Prostate gland (tissue), 2 donors: ENCODE results near the gene DYSF. TPM values are rescaled to one million over a fixed set of nuclear protein-coding genes. Genes with fewer than 3 reads are reported as not detected.

Experiments used
- DNase-seq: peaks from one replicate; pipeline ENCODE4 v3.0.0-alpha.2; 2019; ENCODE audit warnings: low spot score
- H3K27ac ChIP-seq, 2 donors: fragments of 200-600 bp; sonication (generic); 2 replicates each; pipeline ENCODE4 v1.5.1; 2017 to 2019
- H3K27me3 ChIP-seq: fragments of 200-600 bp; sonication (generic); replicated peaks from 2 replicates; pipeline ENCODE4 v1.5.1; 2019; ENCODE audit not compliant: insufficient read depth
- H3K36me3 ChIP-seq, 2 donors: fragments of 200-600 bp; sonication (generic); 1 replicate in 1 of 2; 2 replicates in 1 of 2; pipeline versions ENCODE4 v1.5.1 to v1.8.1; 2017 to 2019
- H3K4me1 ChIP-seq: fragments of 200-600 bp; sonication (generic); replicated peaks from 2 replicates; pipeline ENCODE4 v1.5.1; 2019
- H3K4me3 ChIP-seq, 2 donors: fragments of 200-600 bp; sonication (generic); 2 replicates each; pipeline ENCODE4 v1.5.1; 2017 to 2019
- H3K9me3 ChIP-seq: fragments of 200-600 bp; sonication (generic); 2 replicates; pipeline ENCODE4 v1.5.1; 2017
- POLR2A ChIP-seq: fragments of 450-650 bp; IDR thresholded peaks from one replicate; pipeline ENCODE4 v1.6.1; 2016; ENCODE audit warnings: antibody characterized with exemption, mild to moderate bottlenecking
- POLR2AphosphoS5 ChIP-seq: sonication (generic); formaldehyde crosslinking; IDR thresholded peaks from one replicate; pipeline ENCODE4 v1.6.1; 2017; ENCODE audit warnings: antibody characterized with exemption
- WGBS: methylation state at CpG from one replicate; pipeline ENCODE4 v1.1.5; 2018; 5-methylcytosine and 5-hydroxymethylcytosine counted together
- intact Hi-C: fragments of 100-400 bp; cut with DNase I; formaldehyde crosslinking; loops from one replicate; pipeline ENCODE4 v1.14.2; 2022
- total RNA-seq, 2 donors: library from RNA; depleted of rRNA; stranded (reverse); fragments of >200 nt; gene quantifications; one replicate each; pipeline ENCODE4 v1.1.0, GENCODE V29; 2016
- TF ChIP-seq, protein P1 (sequence below), 4 experiments: fragments of 200-600 bp in 2 of 4; fragments of 450-650 bp in 2 of 4; sonication (generic) in 2 of 4; IDR thresholded peaks; 1 replicate in 3 of 4; 2 replicates in 1 of 4; pipeline ENCODE4 v1.5.1; 2016 to 2019; ENCODE audit warnings: antibody characterized with exemption in 4 of 4, mild to moderate bottlenecking in 2 of 4, moderate library complexity in 2 of 4

Gene DYSF
- total RNA-seq, 2 donors from 2014 or later, result 5.9 to 9.4 TPM

- no peaks in the 10 kb centered on the region for H3K36me3 ChIP-seq
- intact Hi-C loops, result no loop called here
- H3K4me1 ChIP-seq, result no peaks in the 10 kb centered on the region
- H3K4me3 ChIP-seq, result no peak overlapping the region
- no peaks in the 10 kb centered on the region for H3K27me3 ChIP-seq
- TF ChIP-seq, protein P1, sequence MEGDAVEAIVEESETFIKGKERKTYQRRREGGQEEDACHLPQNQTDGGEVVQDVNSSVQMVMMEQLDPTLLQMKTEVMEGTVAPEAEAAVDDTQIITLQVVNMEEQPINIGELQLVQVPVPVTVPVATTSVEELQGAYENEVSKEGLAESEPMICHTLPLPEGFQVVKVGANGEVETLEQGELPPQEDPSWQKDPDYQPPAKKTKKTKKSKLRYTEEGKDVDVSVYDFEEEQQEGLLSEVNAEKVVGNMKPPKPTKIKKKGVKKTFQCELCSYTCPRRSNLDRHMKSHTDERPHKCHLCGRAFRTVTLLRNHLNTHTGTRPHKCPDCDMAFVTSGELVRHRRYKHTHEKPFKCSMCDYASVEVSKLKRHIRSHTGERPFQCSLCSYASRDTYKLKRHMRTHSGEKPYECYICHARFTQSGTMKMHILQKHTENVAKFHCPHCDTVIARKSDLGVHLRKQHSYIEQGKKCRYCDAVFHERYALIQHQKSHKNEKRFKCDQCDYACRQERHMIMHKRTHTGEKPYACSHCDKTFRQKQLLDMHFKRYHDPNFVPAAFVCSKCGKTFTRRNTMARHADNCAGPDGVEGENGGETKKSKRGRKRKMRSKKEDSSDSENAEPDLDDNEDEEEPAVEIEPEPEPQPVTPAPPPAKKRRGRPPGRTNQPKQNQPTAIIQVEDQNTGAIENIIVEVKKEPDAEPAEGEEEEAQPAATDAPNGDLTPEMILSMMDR (IDR thresholded peaks at IDR 0.05), result no peak
- TF ChIP-seq POLR2A (no peak), POLR2AphosphoS5 (no peak)
- DNase-seq, result no peak
- no peak overlapping the region for H3K27ac ChIP-seq
- 61% methylated on average over 5 of the region's 5 CpGs for WGBS
- no peaks in the 10 kb centered on the region for H3K9me3 ChIP-seq
Measured at GRCh38 chr2:71609441-71609840, 156.1 kb downstream of the DYSF start.

DNA sequence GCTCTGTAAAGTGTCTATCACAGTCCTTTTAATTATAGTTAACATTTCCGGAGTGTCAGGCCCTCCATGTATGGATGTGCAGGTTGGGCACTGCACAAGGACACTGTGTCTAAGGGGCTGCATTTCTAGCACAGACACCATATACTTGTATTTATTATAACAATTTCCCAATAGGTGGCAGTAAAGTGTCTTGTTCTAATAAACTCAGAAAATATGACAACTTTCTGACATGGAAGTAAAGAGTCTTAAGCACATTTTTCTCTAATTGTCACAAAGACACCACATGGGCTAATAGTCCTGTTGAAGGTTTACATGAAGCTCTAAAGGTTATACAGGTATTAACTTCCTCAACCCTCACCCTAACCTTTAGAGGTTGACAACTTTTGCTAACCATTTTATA, 156.6 kb downstream of the DYSF start:
- TF ChIP-seq, protein P1 (IDR thresholded peaks at IDR 0.05), result peak in 3 of 4 experiments; percentile 15 to 34 (median 28)
- TF ChIP-seq POLR2AphosphoS5, result no peak
- WGBS, result 92% methylated on average over 1 of the region's 1 CpG
- Histone ChIP-seq H3K36me3 (no peaks in the 10 kb centered on the region), H3K4me3 (no peak overlapping the region), H3K4me1 (no peaks in the 10 kb centered on the region), H3K27ac (no peak overlapping the region), H3K9me3 (no peaks in the 10 kb centered on the region), H3K27me3 (no peaks in the 10 kb centered on the region)
- DNase-seq, result no peak
- intact Hi-C loops, result loop anchor here (5.0 kb wide), 2 partner anchors 187 to 542 kb away; no protein-coding TSS in a partner anchor

DNA sequence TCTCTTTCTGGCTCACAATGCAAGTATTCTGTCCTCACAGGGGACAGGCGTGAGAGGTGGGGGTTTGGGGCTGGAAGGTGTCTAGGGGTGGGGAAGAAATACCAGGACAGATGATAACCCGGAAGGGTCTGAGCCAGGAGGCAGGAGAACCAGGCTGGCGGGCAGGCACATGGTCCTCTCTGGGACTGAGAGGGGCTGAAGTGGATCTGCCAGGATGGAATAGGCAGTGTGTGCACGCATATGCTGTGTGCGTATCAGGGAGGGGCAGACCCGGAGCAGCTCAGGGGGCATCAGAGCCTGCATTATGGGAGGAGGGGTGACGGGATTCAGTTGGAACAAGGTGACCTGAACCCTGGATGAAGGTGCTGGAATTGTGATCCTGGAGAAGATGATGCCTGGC, 157.3 kb downstream of the DYSF start:
- Histone ChIP-seq H3K36me3 (no peaks in the 10 kb centered on the region), H3K4me1 (no peaks in the 10 kb centered on the region), H3K4me3 (no peak overlapping the region), H3K27me3 (no peaks in the 10 kb centered on the region), H3K9me3 (no peaks in the 10 kb centered on the region), H3K27ac (no peak overlapping the region)
- TF ChIP-seq, protein P1 (IDR thresholded peaks at IDR 0.05), result no peak
- no peak for TF ChIP-seq POLR2A
- TF ChIP-seq POLR2AphosphoS5, result no peak
- WGBS, result 93% methylated on average over 7 of the region's 7 CpGs
- intact Hi-C loops, result loop anchor here (5.0 kb wide), 2 partner anchors 187 to 542 kb away; no protein-coding TSS in a partner anchor
- no peak for DNase-seq

- Histone ChIP-seq H3K9me3 (no peaks in the 10 kb centered on the region), H3K4me3 (no peak overlapping the region), H3K27me3 (no peaks in the 10 kb centered on the region), H3K36me3 (no peaks in the 10 kb centered on the region), H3K4me1 (no peaks in the 10 kb centered on the region), H3K27ac (no peak overlapping the region)
- 87% methylated on average over 12 of the region's 12 CpGs for WGBS
- intact Hi-C loops, result loop anchor here (5.0 kb wide), 2 partner anchors 186 to 541 kb away; no protein-coding TSS in a partner anchor
- DNase-seq, result no peak
- TF ChIP-seq, protein P1 (IDR thresholded peaks at IDR 0.05), result no peak
- TF ChIP-seq POLR2AphosphoS5, result no peak
- TF ChIP-seq POLR2A, result no peak
Measured at GRCh38 chr2:71611247-71611646, 157.9 kb downstream of the DYSF start.

- DNase-seq, result no peak
- Histone ChIP-seq H3K36me3 (no peaks in the 10 kb centered on the region), H3K4me1 (no peaks in the 10 kb centered on the region), H3K27ac (no peak overlapping the region), H3K9me3 (no peaks in the 10 kb centered on the region), H3K4me3 (no peak overlapping the region), H3K27me3 (no peaks in the 10 kb centered on the region)
- intact Hi-C loops, result loop anchor here (5.0 kb wide), 2 partner anchors 185 to 540 kb away; no protein-coding TSS in a partner anchor
- WGBS, result 96% methylated on average over 15 of the region's 15 CpGs
- TF ChIP-seq POLR2AphosphoS5 (no peak), POLR2A (no peak)
- TF ChIP-seq, protein P1 (IDR thresholded peaks at IDR 0.05), result no peak
Measured at GRCh38 chr2:71611781-71612527, 158.6 kb downstream of the DYSF start.
